Measurements from ENCODE around the gene FARP2. TPM values are rescaled to one million over a fixed set of nuclear protein-coding genes. Genes with fewer than 3 reads are reported as not detected.

The FARP2 gene
- total RNA-seq, 4 donors from 2014 or later = 63.3 to 86.4 (median 66.0) TPM

- no peak overlapping the region for H3K4me3 ChIP-seq (ENCODE audit: low read depth, poor library complexity, severe bottlenecking)
- intact Hi-C loops (cut with DNase I; ENCODE audit: low total_unique reads) = no loop called here
- no peak for DNase-seq (ENCODE audit: low spot score in 2 of 2)
- WGBS, 2 donors = 96% methylated on average over 6 of the region's 6 CpGs
- TF ChIP-seq CTCF (IDR thresholded peaks at IDR 0.05) (no peak), POLR2A (IDR thresholded peaks at IDR 0.05) (no peak)
These were observed 155.1 kb downstream of the FARP2 start for GRCh38 chr2:241511091-241511741.

GRCh38 chr2:241514553-241514952, 158.5 kb downstream of the FARP2 start:
- WGBS, 2 donors = 66 to 70% methylated on average over 5 of the region's 5 CpGs
- H3K4me3 ChIP-seq (ENCODE audit: low read depth, poor library complexity, severe bottlenecking) = no peak overlapping the region
- intact Hi-C loops (cut with DNase I; ENCODE audit: low total_unique reads) = no loop called here
- no peak for TF ChIP-seq CTCF (IDR thresholded peaks at IDR 0.05)
- TF ChIP-seq POLR2A (IDR thresholded peaks at IDR 0.05) = no peak
- DNase-seq (ENCODE audit: low spot score in 2 of 2) = no peak

GRCh38 chr2:241514986-241515737, 159.1 kb downstream of the FARP2 start:
- no peak for DNase-seq (ENCODE audit: low spot score in 2 of 2)
- 50 to 55% methylated on average over 10 of the region's 10 CpGs for WGBS, 2 donors
- TF ChIP-seq POLR2A (IDR thresholded peaks at IDR 0.05) (no peak), CTCF (IDR thresholded peaks at IDR 0.05) (no peak)
- H3K4me3 ChIP-seq (ENCODE audit: low read depth, poor library complexity, severe bottlenecking) = no peak overlapping the region
- intact Hi-C loops (cut with DNase I; ENCODE audit: low total_unique reads) = no loop called here

DNA sequence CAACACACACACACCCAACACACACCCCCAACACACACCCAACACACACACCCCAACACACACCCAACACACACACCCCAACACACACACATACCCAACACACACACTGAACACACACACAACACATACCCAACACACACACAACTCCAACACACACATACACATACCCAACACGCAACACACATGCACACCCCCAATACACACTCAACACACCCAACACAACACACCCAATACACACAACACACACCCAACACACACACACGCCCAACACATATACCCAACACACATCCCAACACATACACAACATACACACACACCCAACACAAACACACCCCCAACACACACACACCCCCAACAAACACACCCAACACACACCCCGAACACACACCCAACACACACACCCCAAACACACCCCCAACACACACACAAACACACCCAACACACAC, 160.5 kb downstream of the FARP2 start:
- 95% methylated on average over 3 of the region's 3 CpGs for WGBS, 2 donors
- intact Hi-C loops (cut with DNase I; ENCODE audit: low total_unique reads) = no loop called here
- no peak for DNase-seq (ENCODE audit: low spot score in 2 of 2)
- no peak overlapping the region for H3K4me3 ChIP-seq (ENCODE audit: low read depth, poor library complexity, severe bottlenecking)
- TF ChIP-seq CTCF (IDR thresholded peaks at IDR 0.05) (peak in 1 of 3 donors; percentile 12), POLR2A (IDR thresholded peaks at IDR 0.05) (no peak)

DNA sequence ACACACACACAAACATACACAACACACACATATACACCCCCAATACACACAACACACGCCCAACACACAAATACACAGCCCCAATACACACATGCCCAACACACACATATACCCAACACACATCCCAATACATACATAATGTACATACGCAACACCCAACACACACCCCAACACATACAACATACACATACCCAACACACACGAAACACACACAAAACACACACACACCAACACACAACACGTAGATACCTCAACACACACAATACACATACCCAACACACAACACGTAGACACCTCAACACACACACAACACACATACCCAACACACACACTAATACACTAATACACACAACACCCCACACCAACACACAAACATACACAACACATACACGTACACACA, 161.2 kb downstream of the FARP2 start:
- no peak for DNase-seq (ENCODE audit: low spot score in 2 of 2)
- no peak overlapping the region for H3K4me3 ChIP-seq (ENCODE audit: low read depth, poor library complexity, severe bottlenecking)
- no peak for TF ChIP-seq POLR2A (IDR thresholded peaks at IDR 0.05)
- no peak for TF ChIP-seq CTCF (IDR thresholded peaks at IDR 0.05)
- 90 to 95% methylated on average over 6 of the region's 6 CpGs for WGBS, 2 donors
- intact Hi-C loops (cut with DNase I; ENCODE audit: low total_unique reads) = no loop called here

All from lower leg skin (tissue), 4 donors.